MCF 10A (cell line): ENCODE results near the gene CLPSL2. TPM values are rescaled to one million over a fixed set of nuclear protein-coding genes. Genes with fewer than 3 reads are reported as not detected.

Source experiments
- BruUV-seq: library from RNA; stranded (reverse); fragments of 400-500 nt; replicated peaks from 2 replicates; lab custom pipeline; 2021; lab: Mats Ljungman, UMichigan
- CTCF ChIA-PET: fragments of 300-600 bp; sonication (Branson Sonifier 250); formaldehyde crosslinking; extraction: SDS; loops from one replicate; lab custom pipeline; 2021; ENCODE audit warnings: antibody characterized with exemption, inconsistent platforms; lab: Yijun Ruan, JAX
- POLR2A ChIA-PET: fragments of 300-600, 350-650 bp; sonication (Branson Sonifier 250); formaldehyde crosslinking; extraction: SDS; loops from one replicate; lab custom pipeline; 2020; ENCODE audit warnings: antibody characterized with exemption, inconsistent platforms; lab: Yijun Ruan, JAX
- DNase-seq: peaks from one replicate; pipeline ENCODE4 v3.0.0-alpha.2; 2018; ENCODE audit not compliant: unreplicated experiment
- H3K27ac Mint-ChIP-seq: one replicate; pipeline ENCODE4 v1.8.0; 2022; ENCODE audit warnings: mild to moderate bottlenecking, low read depth, mixed read lengths; ENCODE audit not compliant: unreplicated experiment
- H3K27me3 Mint-ChIP-seq: one replicate; pipeline ENCODE4 v1.8.0; 2022; ENCODE audit warnings: mixed read lengths; ENCODE audit not compliant: insufficient read depth, unreplicated experiment
- H3K36me3 Mint-ChIP-seq: one replicate; pipeline ENCODE4 v1.8.0; 2022; ENCODE audit warnings: mild to moderate bottlenecking, moderate library complexity, mixed read lengths; ENCODE audit not compliant: insufficient read depth, unreplicated experiment
- H3K4me1 Mint-ChIP-seq: one replicate; pipeline ENCODE4 v1.8.0; 2022; ENCODE audit warnings: mixed read lengths; ENCODE audit not compliant: insufficient read depth, unreplicated experiment
- H3K4me3 Mint-ChIP-seq: one replicate; pipeline ENCODE4 v1.8.0; 2022; ENCODE audit warnings: mild to moderate bottlenecking, moderate library complexity, mixed read lengths; ENCODE audit not compliant: unreplicated experiment
- H3K9me3 Mint-ChIP-seq: one replicate; pipeline ENCODE4 v1.8.0; 2022; ENCODE audit warnings: mixed read lengths; ENCODE audit not compliant: unreplicated experiment
- intact Hi-C: fragments of 100-400 bp; cut with micrococcal nuclease; formaldehyde crosslinking; loops from 2 replicates; pipeline ENCODE4 v1.14.1; 2022
- total RNA-seq: library from RNA; stranded (reverse); gene quantifications from 2 replicates; pipeline ENCODE4 v1.2.3, GENCODE V29; 2022
- TF ChIP-seq, protein P1 (sequence below): fragments of 200-600 bp; IDR thresholded peaks from one replicate; pipeline ENCODE4 v1.8.0; 2022; ENCODE audit warnings: antibody characterized with exemption, mild to moderate bottlenecking; ENCODE audit not compliant: unreplicated experiment

CLPSL2 gene
- total RNA-seq, 1 experiment from 2014 or later: not detected

DNA sequence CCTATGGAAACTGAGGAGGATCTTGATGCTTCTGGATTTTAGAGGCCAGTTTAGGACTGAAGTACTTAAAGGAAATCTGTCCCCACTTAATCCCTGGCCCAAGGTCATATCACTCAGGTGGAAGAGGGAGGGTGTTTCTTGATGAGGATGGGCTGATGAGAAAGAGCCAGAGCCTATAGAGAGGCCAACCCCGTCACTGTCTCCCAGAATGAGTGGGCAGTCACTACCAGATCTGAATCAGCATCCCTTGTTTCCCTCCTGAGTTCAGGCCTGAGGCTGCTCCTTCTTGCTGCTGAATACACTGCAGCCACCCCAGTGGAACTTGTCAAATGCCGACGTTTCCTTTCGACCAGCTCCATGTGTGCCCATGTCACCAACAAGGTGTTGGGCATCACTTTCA lies 24.8 kb upstream of the CLPSL2 start:
- no peaks in the 10 kb centered on the region for H3K36me3 Mint-ChIP-seq
- no peaks in the 10 kb centered on the region for H3K27me3 Mint-ChIP-seq
- intact Hi-C loops: loop anchor here (10.0 kb wide), 1 partner anchor 343 kb away; no protein-coding TSS in a partner anchor
- TF ChIP-seq, protein P1, sequence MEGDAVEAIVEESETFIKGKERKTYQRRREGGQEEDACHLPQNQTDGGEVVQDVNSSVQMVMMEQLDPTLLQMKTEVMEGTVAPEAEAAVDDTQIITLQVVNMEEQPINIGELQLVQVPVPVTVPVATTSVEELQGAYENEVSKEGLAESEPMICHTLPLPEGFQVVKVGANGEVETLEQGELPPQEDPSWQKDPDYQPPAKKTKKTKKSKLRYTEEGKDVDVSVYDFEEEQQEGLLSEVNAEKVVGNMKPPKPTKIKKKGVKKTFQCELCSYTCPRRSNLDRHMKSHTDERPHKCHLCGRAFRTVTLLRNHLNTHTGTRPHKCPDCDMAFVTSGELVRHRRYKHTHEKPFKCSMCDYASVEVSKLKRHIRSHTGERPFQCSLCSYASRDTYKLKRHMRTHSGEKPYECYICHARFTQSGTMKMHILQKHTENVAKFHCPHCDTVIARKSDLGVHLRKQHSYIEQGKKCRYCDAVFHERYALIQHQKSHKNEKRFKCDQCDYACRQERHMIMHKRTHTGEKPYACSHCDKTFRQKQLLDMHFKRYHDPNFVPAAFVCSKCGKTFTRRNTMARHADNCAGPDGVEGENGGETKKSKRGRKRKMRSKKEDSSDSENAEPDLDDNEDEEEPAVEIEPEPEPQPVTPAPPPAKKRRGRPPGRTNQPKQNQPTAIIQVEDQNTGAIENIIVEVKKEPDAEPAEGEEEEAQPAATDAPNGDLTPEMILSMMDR: no peak
- no peak overlapping the region for H3K27ac Mint-ChIP-seq
- no peak for DNase-seq
- peaks cover 8% of the 10 kb centered on the region for H3K9me3 Mint-ChIP-seq
- H3K4me3 Mint-ChIP-seq: no peak overlapping the region
- ChIA-PET POLR2A (no interaction called here), CTCF (interaction anchor here (0.7 kb wide), 1 partner anchor 612 kb away, joined by 3 read pairs; no protein-coding TSS in a partner anchor)
- no TSS peak for BruUV-seq
- no peaks in the 10 kb centered on the region for H3K4me1 Mint-ChIP-seq

DNA sequence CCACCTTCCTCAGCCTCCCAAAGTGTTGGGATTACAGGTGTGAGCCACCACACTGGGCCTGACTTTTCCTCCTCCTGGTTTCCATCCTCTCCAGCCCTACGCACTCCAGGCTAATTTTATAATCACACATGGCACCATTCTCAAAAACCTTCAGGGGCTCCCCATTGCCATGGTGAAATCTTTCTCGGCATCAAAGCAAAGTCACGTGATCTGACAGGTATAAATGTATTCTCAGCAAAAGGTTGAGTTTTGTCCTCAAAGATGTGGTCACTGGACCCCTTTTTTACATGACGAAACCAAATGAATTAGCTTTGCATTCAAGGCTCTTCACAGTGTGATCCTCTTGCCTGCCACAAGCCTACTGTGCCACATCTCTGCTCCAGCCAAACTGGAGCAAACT lies 24.1 kb upstream of the CLPSL2 start:
- Mint-ChIP-seq H3K4me3 (no peak overlapping the region), H3K27ac (no peak overlapping the region), H3K9me3 (peaks cover 7% of the 10 kb centered on the region), H3K4me1 (no peaks in the 10 kb centered on the region), H3K27me3 (no peaks in the 10 kb centered on the region), H3K36me3 (peaks cover 3% of the 10 kb centered on the region)
- intact Hi-C loops: loop anchor here (10.0 kb wide), 1 partner anchor 342 kb away; no protein-coding TSS in a partner anchor
- DNase-seq: no peak
- BruUV-seq: no TSS peak
- TF ChIP-seq, protein P1: no peak
- ChIA-PET CTCF (no interaction called here), POLR2A (interaction anchor here (0.6 kb wide), 1 partner anchor 70 kb away, joined by 5 read pairs; no protein-coding TSS in a partner anchor)

DNA sequence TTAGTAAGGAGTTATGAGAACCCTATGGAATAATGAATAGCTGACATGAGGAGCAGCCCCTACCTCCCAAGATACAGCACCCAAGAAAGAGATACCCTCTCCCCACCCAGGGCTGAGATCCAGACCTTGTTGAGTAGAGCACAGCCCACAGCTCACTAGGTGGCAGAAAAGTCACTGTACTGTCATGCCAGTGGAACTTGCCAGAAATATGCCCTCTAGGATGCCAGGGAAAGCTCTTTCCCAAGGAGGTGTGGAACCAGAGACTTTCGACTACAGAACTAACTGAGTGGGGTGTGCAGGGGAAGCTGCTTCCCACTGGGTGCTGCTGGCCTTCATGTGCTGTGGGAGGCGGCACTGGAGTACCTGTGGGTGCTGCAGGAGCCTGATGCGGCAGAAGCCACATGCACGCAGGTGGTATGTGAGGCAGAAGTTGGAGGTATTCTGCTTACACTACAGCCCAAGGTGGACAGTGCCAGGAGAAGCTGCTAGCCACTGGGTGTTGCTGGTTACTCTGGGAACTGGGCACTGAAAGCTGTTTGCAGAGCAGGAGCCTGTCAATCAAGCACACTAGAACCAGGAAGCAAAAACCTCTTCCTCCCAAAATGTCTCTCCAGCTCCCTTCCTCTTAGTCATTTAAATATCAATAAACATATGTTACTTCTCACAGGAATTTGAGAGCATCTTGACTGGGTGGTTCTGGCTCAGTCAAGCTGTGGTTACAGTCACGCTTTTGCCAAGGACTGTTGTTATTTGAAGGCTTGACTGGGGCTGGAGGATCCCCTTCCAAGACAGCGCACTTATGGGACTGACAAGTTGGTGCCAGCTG lies 21.7 kb upstream of the CLPSL2 start:
- CTCF ChIA-PET: interaction anchor here (0.5 to 1.9 kb wide), 7 partner anchors 15 to 341 kb away, joined by 3 to 9 read pairs (median 5); partner anchors contain the start of gene ARMC12
- no peak overlapping the region for H3K27ac Mint-ChIP-seq
- POLR2A ChIA-PET: interaction anchor here (0.8 to 1.5 kb wide), 4 partner anchors 9 to 275 kb away, joined by 3 read pairs; partner anchors contain the start of gene MAPK14
- no peaks in the 10 kb centered on the region for H3K9me3 Mint-ChIP-seq
- H3K36me3 Mint-ChIP-seq: peaks cover 6% of the 10 kb centered on the region
- no peaks in the 10 kb centered on the region for H3K4me1 Mint-ChIP-seq
- TF ChIP-seq, protein P1: no peak
- peaks cover under 1% of the 10 kb centered on the region for H3K27me3 Mint-ChIP-seq
- H3K4me3 Mint-ChIP-seq: no peak overlapping the region
- no TSS peak for BruUV-seq
- DNase-seq: no peak
- intact Hi-C loops: loop anchor here (10.0 kb wide), 1 partner anchor 340 kb away; no protein-coding TSS in a partner anchor
